ENCODE data around the gene EMSY. TPM values are rescaled to one million over a fixed set of nuclear protein-coding genes. Genes with fewer than 3 reads are reported as not detected.

EMSY gene
- total and polyA plus RNA-seq, 9 of the 15 experiments (the other 6 are each of a cell fraction or from before 2014, with no cell fraction given): 12.7 to 25.4 (median 17.9) TPM

DNA sequence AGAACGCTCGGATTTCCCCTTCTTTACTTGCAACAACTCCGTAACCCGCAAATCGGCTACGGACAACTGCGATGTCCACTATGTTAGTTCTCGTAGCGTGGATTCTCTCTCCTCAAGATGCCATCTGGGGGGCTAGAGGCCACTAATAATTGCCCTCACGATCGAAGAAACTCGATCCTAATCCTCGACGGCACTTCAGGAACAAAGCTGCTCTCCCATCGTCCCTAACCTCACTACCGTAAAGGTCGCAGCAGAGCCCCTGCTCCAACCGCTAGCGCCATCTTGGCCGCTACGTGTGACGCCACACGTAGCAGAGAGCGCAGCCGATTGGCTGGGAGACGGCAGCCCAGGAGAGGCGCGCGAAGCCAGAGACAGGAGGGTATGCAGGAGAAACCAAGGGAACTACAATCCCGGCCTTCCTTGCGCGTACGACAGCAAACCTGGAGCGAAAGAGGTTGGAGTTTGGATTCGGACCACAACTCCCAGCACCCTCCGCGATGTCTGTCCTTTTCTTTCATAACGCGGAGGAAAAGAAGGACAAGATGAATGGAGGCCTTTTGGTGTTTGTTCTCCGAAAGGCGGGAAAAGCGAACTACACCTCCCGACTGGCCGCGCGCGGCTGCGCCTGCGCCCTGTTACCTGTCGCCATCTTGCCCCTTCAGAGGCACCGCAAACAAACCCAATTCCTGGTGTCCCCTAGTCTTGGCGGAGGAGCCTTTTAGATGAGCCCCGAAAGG lies at the start of gene EMSY (continued):
- TF ChIP-seq, protein P1, sequence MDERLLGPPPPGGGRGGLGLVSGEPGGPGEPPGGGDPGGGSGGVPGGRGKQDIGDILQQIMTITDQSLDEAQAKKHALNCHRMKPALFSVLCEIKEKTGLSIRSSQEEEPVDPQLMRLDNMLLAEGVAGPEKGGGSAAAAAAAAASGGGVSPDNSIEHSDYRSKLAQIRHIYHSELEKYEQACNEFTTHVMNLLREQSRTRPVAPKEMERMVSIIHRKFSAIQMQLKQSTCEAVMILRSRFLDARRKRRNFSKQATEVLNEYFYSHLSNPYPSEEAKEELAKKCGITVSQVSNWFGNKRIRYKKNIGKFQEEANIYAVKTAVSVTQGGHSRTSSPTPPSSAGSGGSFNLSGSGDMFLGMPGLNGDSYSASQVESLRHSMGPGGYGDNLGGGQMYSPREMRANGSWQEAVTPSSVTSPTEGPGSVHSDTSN (CRISPR knock-in tag; IDR thresholded peaks at IDR 0.05; ENCODE audit: low read depth): no peak
- TF ChIP-seq, protein P1 (tag; conservative IDR thresholded peaks at IDR 0.05; ENCODE audit: low read depth): 0 out of 2 replicates have a peak, but pooled peaks have one; percentile 29
- TF ChIP-seq, protein P2, sequence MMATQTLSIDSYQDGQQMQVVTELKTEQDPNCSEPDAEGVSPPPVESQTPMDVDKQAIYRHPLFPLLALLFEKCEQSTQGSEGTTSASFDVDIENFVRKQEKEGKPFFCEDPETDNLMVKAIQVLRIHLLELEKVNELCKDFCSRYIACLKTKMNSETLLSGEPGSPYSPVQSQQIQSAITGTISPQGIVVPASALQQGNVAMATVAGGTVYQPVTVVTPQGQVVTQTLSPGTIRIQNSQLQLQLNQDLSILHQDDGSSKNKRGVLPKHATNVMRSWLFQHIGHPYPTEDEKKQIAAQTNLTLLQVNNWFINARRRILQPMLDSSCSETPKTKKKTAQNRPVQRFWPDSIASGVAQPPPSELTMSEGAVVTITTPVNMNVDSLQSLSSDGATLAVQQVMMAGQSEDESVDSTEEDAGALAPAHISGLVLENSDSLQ (IDR thresholded peaks at IDR 0.05): peak; percentile 58
- TF ChIP-seq, protein P3, sequence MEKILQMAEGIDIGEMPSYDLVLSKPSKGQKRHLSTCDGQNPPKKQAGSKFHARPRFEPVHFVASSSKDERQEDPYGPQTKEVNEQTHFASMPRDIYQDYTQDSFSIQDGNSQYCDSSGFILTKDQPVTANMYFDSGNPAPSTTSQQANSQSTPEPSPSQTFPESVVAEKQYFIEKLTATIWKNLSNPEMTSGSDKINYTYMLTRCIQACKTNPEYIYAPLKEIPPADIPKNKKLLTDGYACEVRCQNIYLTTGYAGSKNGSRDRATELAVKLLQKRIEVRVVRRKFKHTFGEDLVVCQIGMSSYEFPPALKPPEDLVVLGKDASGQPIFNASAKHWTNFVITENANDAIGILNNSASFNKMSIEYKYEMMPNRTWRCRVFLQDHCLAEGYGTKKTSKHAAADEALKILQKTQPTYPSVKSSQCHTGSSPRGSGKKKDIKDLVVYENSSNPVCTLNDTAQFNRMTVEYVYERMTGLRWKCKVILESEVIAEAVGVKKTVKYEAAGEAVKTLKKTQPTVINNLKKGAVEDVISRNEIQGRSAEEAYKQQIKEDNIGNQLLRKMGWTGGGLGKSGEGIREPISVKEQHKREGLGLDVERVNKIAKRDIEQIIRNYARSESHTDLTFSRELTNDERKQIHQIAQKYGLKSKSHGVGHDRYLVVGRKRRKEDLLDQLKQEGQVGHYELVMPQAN (IDR thresholded peaks at IDR 0.05; ENCODE audit: borderline replicate concordance): peak; percentile 87; the same call in 1 of the 2 replicates
- TF ChIP-seq, protein P4, sequence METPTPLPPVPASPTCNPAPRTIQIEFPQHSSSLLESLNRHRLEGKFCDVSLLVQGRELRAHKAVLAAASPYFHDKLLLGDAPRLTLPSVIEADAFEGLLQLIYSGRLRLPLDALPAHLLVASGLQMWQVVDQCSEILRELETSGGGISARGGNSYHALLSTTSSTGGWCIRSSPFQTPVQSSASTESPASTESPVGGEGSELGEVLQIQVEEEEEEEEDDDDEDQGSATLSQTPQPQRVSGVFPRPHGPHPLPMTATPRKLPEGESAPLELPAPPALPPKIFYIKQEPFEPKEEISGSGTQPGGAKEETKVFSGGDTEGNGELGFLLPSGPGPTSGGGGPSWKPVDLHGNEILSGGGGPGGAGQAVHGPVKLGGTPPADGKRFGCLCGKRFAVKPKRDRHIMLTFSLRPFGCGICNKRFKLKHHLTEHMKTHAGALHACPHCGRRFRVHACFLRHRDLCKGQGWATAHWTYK (CRISPR knock-in tag; IDR thresholded peaks at IDR 0.05): no peak
- TF ChIP-seq, protein P5, sequence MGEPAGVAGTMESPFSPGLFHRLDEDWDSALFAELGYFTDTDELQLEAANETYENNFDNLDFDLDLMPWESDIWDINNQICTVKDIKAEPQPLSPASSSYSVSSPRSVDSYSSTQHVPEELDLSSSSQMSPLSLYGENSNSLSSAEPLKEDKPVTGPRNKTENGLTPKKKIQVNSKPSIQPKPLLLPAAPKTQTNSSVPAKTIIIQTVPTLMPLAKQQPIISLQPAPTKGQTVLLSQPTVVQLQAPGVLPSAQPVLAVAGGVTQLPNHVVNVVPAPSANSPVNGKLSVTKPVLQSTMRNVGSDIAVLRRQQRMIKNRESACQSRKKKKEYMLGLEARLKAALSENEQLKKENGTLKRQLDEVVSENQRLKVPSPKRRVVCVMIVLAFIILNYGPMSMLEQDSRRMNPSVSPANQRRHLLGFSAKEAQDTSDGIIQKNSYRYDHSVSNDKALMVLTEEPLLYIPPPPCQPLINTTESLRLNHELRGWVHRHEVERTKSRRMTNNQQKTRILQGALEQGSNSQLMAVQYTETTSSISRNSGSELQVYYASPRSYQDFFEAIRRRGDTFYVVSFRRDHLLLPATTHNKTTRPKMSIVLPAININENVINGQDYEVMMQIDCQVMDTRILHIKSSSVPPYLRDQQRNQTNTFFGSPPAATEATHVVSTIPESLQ (CRISPR knock-in tag; IDR thresholded peaks at IDR 0.05): peak; percentile 43; the same call in 1 of the 2 replicates
- TF ChIP-seq TAF1 (IDR thresholded peaks at IDR 0.05; ENCODE audit: control insufficient read depth, extremely low read depth, insufficient read depth, low read length, severe bottlenecking) (peak; percentile 100), ZNF24 (IDR thresholded peaks at IDR 0.05) (peak; percentile 73), BHLHE40 (IDR thresholded peaks at IDR 0.05; ENCODE audit: low read length) (no peak), ZNF121 (CRISPR knock-in tag; conservative IDR thresholded peaks at IDR 0.05) (no peak), RFX5 (IDR thresholded peaks at IDR 0.05; ENCODE audit: low read depth, low read length) (no peak)
- TF ChIP-seq, protein P6, sequence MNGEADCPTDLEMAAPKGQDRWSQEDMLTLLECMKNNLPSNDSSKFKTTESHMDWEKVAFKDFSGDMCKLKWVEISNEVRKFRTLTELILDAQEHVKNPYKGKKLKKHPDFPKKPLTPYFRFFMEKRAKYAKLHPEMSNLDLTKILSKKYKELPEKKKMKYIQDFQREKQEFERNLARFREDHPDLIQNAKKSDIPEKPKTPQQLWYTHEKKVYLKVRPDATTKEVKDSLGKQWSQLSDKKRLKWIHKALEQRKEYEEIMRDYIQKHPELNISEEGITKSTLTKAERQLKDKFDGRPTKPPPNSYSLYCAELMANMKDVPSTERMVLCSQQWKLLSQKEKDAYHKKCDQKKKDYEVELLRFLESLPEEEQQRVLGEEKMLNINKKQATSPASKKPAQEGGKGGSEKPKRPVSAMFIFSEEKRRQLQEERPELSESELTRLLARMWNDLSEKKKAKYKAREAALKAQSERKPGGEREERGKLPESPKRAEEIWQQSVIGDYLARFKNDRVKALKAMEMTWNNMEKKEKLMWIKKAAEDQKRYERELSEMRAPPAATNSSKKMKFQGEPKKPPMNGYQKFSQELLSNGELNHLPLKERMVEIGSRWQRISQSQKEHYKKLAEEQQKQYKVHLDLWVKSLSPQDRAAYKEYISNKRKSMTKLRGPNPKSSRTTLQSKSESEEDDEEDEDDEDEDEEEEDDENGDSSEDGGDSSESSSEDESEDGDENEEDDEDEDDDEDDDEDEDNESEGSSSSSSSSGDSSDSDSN (IDR thresholded peaks at IDR 0.05; ENCODE audit: borderline replicate concordance in 1 of 2, low read depth in 2 of 2, low read length in 2 of 2): 0 out of 4 replicates have a peak, but pooled peaks have one; percentile 26 to 32

All from K562 (cell line).